Keratinocyte (primary cell): ENCODE measurements around the gene MTA2. TPM values are rescaled to one million over a fixed set of nuclear protein-coding genes. Genes with fewer than 3 reads are reported as not detected.
A peak's percentile ranks its signal among the peaks of the same experiment; 100 is the strongest.

Experiments used
- DNase-seq: peaks from one replicate; pipeline ENCODE4 v3.0.0-alpha.2; 2011; ENCODE audit warnings: low read depth, missing footprints, low spot score
- FAIRE-seq: peaks from 2 replicates; lab custom pipeline; 2011; peaks lifted over from hg19 to GRCh38; lab: Jason Lieb, UNC
- H2AFZ ChIP-seq: 2 replicates; pipeline ENCODE4 v1.6.0; 2012; ENCODE audit warnings: low read length, control low read depth, inconsistent platforms; ENCODE audit not compliant: control insufficient read depth
- H3K27ac ChIP-seq: 2 replicates; pipeline ENCODE4 v1.5.1; 2011; ENCODE audit warnings: low read length; ENCODE audit not compliant: control insufficient read depth, insufficient read depth
- H3K27me3 ChIP-seq: 3 replicates; pipeline ENCODE4 v1.6.0; 2011; ENCODE audit warnings: low read length; ENCODE audit not compliant: control insufficient read depth, insufficient read depth; ENCODE audit errors: extremely low read depth
- H3K36me3 ChIP-seq, 2 experiments: 2 replicates in 1 of 2; 3 replicates in 1 of 2; pipeline ENCODE4 v1.5.1; 2011; ENCODE audit warnings: low read length in 2 of 2, mild to moderate bottlenecking in 1 of 2; ENCODE audit not compliant: control insufficient read depth in 2 of 2, insufficient read depth in 2 of 2; ENCODE audit errors: extremely low read depth in 1 of 2
- H3K4me1 ChIP-seq: 3 replicates; pipeline ENCODE4 v1.5.1; 2011; ENCODE audit warnings: low read length; ENCODE audit not compliant: control insufficient read depth, insufficient read depth; ENCODE audit errors: extremely low read depth
- H3K4me2 ChIP-seq: 3 replicates; pipeline ENCODE4 v1.6.0; 2011; ENCODE audit warnings: low read depth, low read length; ENCODE audit not compliant: control insufficient read depth, insufficient read depth; ENCODE audit errors: extremely low read depth
- H3K4me3 ChIP-seq, 3 experiments: fragments of 200-600 bp in 1 of 3; sonication (generic) in 1 of 3; 2 replicates in 2 of 3; 3 replicates in 1 of 3; pipeline ENCODE4 v1.5.1; 2011 to 2016; ENCODE audit warnings: low read length in 3 of 3, mild to moderate bottlenecking in 3 of 3, control low read depth in 2 of 3, inconsistent platforms in 1 of 3, low read depth in 1 of 3, mixed read lengths in 1 of 3, mixed run types in 1 of 3, moderate library complexity in 1 of 3; ENCODE audit not compliant: control insufficient read depth in 2 of 3, insufficient read depth in 2 of 3; ENCODE audit errors: extremely low read depth in 1 of 3
- H3K79me2 ChIP-seq: 2 replicates; pipeline ENCODE4 v1.6.0; 2012; ENCODE audit warnings: low read length; ENCODE audit not compliant: control insufficient read depth, insufficient read depth
- H3K9ac ChIP-seq: 3 replicates; pipeline ENCODE4 v1.6.0; 2011; ENCODE audit warnings: low read length; ENCODE audit not compliant: control insufficient read depth, insufficient read depth; ENCODE audit errors: extremely low read depth
- H3K9me1 ChIP-seq: 3 replicates; pipeline ENCODE4 v1.6.0; 2011; ENCODE audit warnings: low read length; ENCODE audit not compliant: control insufficient read depth, insufficient read depth; ENCODE audit errors: extremely low read depth
- H3K9me3 ChIP-seq: 2 replicates; pipeline ENCODE4 v1.5.1; 2012; ENCODE audit warnings: low read depth, low read length; ENCODE audit not compliant: control insufficient read depth
- H4K20me1 ChIP-seq: 3 replicates; pipeline ENCODE4 v1.6.0; 2011; ENCODE audit warnings: low read length; ENCODE audit not compliant: control insufficient read depth, insufficient read depth; ENCODE audit errors: extremely low read depth
- EZH2 ChIP-seq: IDR thresholded peaks from one replicate; pipeline ENCODE4 v1.6.1; 2012; ENCODE audit warnings: inconsistent platforms, mild to moderate bottlenecking, low read length, moderate library complexity
- dilution Hi-C: fragments of 300-500 bp; cut with MboI; formaldehyde crosslinking; loops from one replicate; pipeline ENCODE4 v1.7.0; 2020; ENCODE audit warnings: low sequenced_read_pairs; ENCODE audit not compliant: extremely low pct_ligation_motif_present
- polyA plus RNA-seq, 5 experiments: library from polyadenylated mRNA; depleted of rRNA in 3 of 5; stranded (reverse) in 3 of 5; stranded (forward) in 1 of 5; unstranded in 1 of 5; fragments of >200 nt; gene quantifications; 1 replicate in 1 of 5; 2 replicates in 3 of 5; 3 replicates in 1 of 5; pipeline versions ENCODE4 v1.2.1 to v1.2.3, GENCODE V29; 2011 to 2012; ENCODE audit warnings: missing spikeins in 2 of 5, low read depth in 1 of 5, low replicate concordance in 1 of 5
- TF ChIP-seq, protein P1 (sequence below), 3 experiments: IDR thresholded peaks in 1 of 3; conservative IDR thresholded peaks in 1 of 3; optimal IDR thresholded peaks in 1 of 3; 2 replicates in 2 of 3; 3 replicates in 1 of 3; pipeline versions ENCODE3 to v1.5.1; 2011; ENCODE audit warnings: low read length in 3 of 3, mild to moderate bottlenecking in 3 of 3, moderate library complexity in 2 of 3, control low read depth in 1 of 3, inconsistent platforms in 1 of 3; ENCODE audit not compliant: insufficient read depth in 2 of 3; ENCODE audit errors: extremely low read depth in 1 of 3

MTA2 gene
- polyA plus RNA-seq, 1 donor (not counting 4 experiments of a cell fraction or from before 2014, with no cell fraction given) = 39.7 TPM

DNA sequence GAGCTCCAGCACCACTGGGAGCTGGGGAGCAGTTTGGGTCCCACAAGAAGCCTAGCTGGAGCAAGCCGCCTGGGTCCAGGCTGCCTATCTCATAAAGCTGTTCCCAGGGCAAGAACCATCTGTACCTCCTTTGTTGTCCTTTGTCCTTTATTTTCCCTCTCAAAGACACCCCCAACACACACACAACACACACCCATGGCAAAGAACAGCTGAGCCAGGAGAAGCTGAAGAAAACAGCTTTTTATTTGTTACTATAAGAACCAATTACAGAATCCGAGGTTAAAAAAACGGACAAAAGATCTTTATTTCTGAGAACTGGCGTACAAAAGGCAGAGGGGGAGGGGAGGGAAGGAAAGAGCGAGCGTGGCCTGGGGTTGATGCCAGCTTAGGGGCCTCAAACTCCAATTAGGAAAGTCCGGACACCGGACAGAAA, 8.7 kb downstream of the MTA2 start:
- H3K9me3 ChIP-seq = no peaks in the 10 kb centered on the region
- H3K4me2 ChIP-seq = no peak overlapping the region
- FAIRE-seq = no peak
- no peak for DNase-seq
- H3K79me2 ChIP-seq = peaks cover 34% of the 10 kb centered on the region
- H2AFZ ChIP-seq = no peak overlapping the region
- dilution Hi-C loops = no loop called here
- H3K9ac ChIP-seq = no peak overlapping the region
- no peaks in the 10 kb centered on the region for H3K27me3 ChIP-seq
- H3K9me1 ChIP-seq = no peaks in the 10 kb centered on the region
- peaks cover 40 to 56% of the 10 kb centered on the region in 2 experiments for H3K36me3 ChIP-seq
- peaks cover 14% of the 10 kb centered on the region for H3K4me1 ChIP-seq
- H4K20me1 ChIP-seq = peaks cover 2% of the 10 kb centered on the region
- no peak for TF ChIP-seq EZH2
- TF ChIP-seq, protein P1, sequence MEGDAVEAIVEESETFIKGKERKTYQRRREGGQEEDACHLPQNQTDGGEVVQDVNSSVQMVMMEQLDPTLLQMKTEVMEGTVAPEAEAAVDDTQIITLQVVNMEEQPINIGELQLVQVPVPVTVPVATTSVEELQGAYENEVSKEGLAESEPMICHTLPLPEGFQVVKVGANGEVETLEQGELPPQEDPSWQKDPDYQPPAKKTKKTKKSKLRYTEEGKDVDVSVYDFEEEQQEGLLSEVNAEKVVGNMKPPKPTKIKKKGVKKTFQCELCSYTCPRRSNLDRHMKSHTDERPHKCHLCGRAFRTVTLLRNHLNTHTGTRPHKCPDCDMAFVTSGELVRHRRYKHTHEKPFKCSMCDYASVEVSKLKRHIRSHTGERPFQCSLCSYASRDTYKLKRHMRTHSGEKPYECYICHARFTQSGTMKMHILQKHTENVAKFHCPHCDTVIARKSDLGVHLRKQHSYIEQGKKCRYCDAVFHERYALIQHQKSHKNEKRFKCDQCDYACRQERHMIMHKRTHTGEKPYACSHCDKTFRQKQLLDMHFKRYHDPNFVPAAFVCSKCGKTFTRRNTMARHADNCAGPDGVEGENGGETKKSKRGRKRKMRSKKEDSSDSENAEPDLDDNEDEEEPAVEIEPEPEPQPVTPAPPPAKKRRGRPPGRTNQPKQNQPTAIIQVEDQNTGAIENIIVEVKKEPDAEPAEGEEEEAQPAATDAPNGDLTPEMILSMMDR (optimal IDR thresholded peaks at IDR 0.05 in 1 of 3, IDR thresholded peaks at IDR 0.05 in 1 of 3, conservative IDR thresholded peaks at IDR 0.05 in 1 of 3; ENCODE audit: extremely low read depth in 1 of 3, insufficient read depth in 2 of 3, low read length in 3 of 3) = no peak
- no peak overlapping the region for H3K4me3 ChIP-seq
- no peak overlapping the region for H3K27ac ChIP-seq

DNA sequence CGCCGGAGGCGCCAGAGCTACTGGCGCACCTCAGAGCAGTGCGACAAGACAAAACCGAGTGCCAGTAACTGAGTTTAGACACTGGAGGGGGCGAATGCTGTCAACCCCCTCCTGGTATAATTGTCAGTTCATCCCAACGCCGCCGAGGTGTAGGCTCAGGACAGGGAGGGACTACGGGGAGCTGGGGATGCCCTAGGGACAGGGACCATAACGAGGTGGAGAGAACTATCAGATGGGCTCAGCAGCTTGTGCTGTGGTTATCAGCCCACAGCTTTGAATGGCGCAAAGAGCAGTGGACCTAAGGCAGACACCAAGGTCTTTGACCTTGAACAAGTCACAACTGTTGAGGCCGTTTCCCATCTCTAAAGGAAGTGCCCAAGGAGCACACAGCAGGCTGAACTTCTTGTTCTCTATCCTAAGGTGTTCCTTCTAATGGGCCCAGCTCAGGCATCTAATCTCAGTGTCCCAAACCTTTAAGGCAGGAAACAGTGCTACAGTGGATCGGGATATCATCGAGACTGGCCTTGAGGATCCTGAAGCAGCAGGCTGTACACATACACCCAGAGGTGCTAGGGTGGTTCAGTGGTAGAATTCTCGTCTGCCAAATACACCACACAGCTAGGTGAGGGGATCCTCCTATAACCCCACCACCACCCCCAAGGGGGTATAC, 9.4 kb downstream of the MTA2 start:
- no peak for TF ChIP-seq EZH2
- TF ChIP-seq, protein P1 (optimal IDR thresholded peaks at IDR 0.05 in 1 of 3, IDR thresholded peaks at IDR 0.05 in 1 of 3, conservative IDR thresholded peaks at IDR 0.05 in 1 of 3; ENCODE audit: extremely low read depth in 1 of 3, insufficient read depth in 2 of 3, low read length in 3 of 3) = no peak
- Histone ChIP-seq H3K9ac (peak overlapping the region; percentile 94), H3K4me3 (peak overlapping the region; percentile 61 to 91 (median 70)), H3K27ac (peak overlapping the region; percentile 63), H3K79me2 (peaks cover 28% of the 10 kb centered on the region), H3K4me1 (peaks cover 14% of the 10 kb centered on the region), H3K36me3 (peaks cover 36 to 48% of the 10 kb centered on the region in 2 experiments), H3K9me1 (no peaks in the 10 kb centered on the region), H3K4me2 (peak overlapping the region; percentile 84), H4K20me1 (peaks cover 2% of the 10 kb centered on the region), H2AFZ (peak overlapping the region; percentile 80), H3K9me3 (no peaks in the 10 kb centered on the region), H3K27me3 (no peaks in the 10 kb centered on the region)
- DNase-seq (no peak), FAIRE-seq (no peak)
- dilution Hi-C loops = no loop called here
